ENCODE results near the gene PGS1. TPM values are rescaled to one million over a fixed set of nuclear protein-coding genes. Genes with fewer than 3 reads are reported as not detected.

PGS1 gene
- total RNA-seq, 1 donor from 2014 or later = 9.1 TPM

DNA sequence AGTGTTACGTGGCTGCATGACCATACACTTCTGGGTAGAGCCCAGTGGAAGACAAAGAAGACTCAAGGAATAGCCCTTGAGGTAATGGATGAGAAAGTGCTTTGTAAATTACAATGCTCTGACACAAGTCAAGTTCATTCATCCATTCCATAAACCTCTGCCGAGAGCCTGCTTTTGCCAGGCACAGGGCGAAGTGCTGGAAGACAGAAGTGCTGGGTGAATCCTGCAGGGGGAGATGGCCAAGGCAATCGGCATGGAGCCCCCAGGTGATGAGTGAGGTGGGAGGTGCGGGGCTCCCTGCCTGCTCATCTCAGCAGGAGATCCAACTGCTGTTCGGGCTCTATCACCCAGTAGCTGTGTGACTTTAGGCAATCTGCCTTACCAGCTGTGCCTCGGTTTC is 15.8 kb upstream of the PGS1 start:
- DNase-seq (ENCODE audit: low spot score) (no peak), ATAC-seq (no peak)

DNA sequence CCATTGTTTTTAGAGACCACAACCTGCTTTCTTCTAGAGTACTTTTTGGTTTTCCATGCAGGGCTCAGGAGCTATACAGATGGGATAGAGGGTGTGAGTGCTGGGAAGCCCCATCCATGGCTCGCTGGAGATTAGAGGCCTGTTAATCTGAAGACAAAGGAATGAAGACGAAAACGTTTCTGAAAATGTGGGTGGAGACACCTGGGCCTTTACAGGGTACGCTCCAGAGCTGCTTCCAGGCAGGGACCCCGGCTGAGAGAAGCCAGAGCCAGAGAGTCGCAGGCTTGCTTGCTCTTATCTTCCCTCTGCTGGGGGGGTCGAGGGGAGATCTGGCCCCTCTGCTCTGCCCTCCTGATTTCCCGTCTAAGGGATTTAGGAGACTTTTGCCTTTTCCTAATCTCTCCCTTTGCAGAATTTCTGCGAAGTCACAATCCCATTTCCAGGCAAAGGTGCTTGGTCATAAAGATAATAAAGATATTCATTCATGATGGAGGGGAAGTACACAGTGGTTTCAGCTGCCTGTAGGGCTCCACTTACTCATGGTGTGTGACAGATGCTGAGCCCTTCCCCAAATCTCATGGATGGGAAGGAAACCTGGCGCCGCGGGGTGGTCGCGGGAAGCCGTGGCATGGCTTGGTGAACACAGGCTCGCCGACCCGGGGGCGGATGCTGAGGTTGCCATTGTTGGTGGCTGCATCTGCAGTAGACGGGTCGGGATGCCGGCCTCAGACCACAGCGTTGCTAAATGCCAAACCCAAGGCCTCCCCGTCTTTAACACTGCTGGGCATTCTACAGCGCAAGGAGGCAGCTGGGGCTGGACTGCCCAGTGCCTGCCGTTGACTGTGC is 13.8 kb upstream of the PGS1 start:
- DNase-seq (ENCODE audit: low spot score) = no peak
- no peak for ATAC-seq

DNA sequence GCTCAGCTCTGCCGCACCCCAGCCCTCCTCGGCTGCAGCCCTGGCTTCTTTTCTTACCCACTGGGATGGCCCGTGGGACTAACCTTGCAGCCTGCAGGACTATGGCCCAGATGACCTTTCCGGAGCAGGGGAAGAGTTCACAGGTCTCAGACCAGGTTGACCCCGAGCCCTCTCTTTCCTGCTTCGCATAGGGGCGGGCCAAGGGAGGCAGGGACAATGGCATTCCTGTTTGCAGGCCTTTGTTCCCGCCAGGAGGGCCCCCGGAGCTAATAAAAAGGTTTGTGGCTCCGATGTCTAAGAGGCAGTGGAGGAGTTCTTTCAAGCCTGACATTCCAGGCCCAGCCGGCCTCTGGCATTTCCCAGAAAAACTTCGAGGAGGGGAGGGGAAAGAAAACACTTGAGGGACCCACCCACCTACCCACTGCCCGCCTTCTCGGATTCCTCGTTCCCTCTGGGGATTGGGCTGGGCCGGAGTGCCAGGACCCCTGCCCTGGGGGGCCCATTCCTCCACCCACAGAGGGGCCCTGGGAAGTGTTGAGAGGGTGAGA is 12.8 kb upstream of the PGS1 start:
- ATAC-seq (peak; percentile 24), DNase-seq (ENCODE audit: low spot score) (no peak)

DNA sequence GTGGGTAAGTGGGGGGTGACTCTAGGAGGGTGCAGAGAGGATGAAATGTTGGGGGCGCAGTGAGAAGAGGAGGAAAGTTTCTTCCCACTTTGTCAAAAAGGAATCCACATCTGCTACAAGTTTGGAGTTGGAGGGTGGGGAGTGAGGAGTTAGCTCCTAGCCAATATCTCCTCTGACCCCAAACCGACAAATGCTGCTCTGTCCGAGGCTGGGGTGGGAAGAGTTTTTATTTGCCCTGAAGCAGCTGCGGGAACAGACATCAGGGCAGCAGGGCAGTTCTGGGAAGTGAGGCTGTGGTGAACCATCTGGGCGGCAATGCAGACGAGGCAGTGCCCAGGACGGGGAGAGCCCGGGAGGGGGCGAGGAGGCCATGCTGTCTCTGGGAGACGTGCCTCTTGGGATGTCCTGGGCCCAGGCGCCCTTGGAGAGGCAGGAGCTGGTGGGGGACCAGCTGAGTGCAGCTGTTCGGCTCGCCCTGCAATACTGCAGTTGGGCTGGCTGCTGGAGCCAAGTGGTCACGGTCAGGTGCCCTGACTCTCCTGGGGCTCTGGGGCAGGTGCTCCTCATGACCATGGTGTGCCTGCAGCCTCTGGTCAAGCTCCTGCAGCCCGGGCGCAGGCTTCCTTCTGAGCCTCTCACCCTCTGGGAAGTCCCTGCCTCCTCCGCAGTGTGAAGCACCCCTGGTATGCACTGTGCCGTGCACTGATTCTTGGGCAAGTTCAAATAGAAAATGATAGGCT is 12.2 kb upstream of the PGS1 start:
- ATAC-seq = no peak
- no peak for DNase-seq (ENCODE audit: low spot score)

DNA sequence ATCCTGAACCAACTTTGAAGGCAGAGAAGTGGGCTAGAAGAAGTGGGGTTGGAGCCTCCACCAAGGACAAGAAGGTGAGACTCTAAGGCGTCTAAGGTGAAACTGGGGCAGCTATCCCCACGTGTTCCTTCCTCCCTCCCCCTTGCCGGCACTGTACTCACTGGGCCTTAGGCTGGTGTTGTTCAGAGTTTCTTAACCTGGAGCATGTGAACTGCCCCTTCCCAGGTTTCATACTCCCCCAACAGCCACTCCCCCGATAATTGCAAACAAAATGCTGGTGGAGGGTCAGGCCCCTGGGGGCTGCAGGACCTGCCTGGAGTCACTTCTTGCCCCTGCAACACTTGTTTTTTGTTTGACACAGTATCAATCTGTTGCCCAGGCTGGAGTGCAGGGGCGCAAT is 11.3 kb upstream of the PGS1 start:
- DNase-seq (ENCODE audit: low spot score) = no peak
- no peak for ATAC-seq

GRCh38 chr17:78368348-78368747 is 10.1 kb upstream of the PGS1 start:
- no peak for DNase-seq (ENCODE audit: low spot score)
- ATAC-seq = no peak

DNA sequence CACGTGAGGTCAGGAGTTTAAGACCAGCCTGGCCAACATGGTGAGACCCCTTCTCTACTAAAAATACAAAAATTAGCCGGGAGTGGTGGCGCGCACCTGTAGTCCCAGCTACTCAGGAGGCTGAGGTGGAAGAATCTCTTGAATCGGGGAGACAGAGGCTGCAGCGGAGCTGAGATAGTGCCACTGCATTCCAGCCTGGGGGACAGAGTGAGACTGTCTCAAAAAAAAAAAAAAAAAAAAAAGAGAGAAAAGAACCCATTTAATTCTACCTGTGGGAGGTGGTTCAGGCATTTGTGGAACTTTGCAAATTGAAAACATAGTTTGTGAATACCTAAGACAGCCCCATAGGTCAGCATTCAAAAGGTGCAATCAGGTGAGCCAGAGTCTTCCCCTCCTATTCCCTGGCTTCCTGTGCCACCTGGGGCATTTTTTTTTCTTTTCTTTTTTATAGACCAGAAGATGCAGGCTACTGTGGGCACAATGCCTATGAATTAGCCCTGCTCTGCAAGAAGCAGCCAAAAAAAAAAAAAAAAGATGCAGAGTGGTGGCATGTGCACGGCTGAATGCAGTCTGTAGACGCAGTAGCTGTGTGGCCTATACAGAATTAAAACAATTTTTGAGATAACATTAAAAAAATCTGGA is 9.5 kb upstream of the PGS1 start:
- ATAC-seq = no peak
- DNase-seq (ENCODE audit: low spot score) = no peak

GRCh38 chr17:78369791-78370381 is 8.6 kb upstream of the PGS1 start:
- no peak for ATAC-seq
- no peak for DNase-seq (ENCODE audit: low spot score)

DNA sequence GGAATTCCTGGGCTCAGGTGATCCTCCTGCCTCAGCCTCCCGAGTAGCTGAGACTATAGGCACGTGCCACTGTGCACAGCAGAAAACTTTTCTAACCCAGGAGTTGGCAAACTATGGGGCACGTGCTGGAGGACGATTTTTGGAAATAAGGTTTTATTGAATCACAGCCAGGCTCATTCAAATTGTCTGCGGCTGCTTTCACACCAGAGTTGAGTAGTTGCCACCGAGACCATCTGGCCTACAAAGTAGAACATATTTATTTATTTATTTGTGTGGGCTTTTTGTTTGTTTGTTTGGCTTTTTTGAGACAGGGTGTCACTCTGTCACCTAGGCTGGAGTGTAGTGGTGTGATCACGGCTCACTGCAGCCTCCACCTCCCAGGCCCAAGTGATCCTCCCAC is 7.4 kb upstream of the PGS1 start:
- no peak for DNase-seq (ENCODE audit: low spot score)
- no peak for ATAC-seq

GRCh38 chr17:78372841-78373240 is 5.6 kb upstream of the PGS1 start:
- no peak for ATAC-seq

GRCh38 chr17:78374189-78374588 is 4.3 kb upstream of the PGS1 start:
- ATAC-seq = no peak
- DNase-seq (ENCODE audit: low spot score) = no peak

More at GRCh38 chr17:78372841-78373240, 5.6 kb upstream of the PGS1 start:
- no peak for DNase-seq (ENCODE audit: low spot score)

- ATAC-seq = no peak
Observed at GRCh38 chr17:78374631-78375274, 3.7 kb upstream of the PGS1 start.

DNA sequence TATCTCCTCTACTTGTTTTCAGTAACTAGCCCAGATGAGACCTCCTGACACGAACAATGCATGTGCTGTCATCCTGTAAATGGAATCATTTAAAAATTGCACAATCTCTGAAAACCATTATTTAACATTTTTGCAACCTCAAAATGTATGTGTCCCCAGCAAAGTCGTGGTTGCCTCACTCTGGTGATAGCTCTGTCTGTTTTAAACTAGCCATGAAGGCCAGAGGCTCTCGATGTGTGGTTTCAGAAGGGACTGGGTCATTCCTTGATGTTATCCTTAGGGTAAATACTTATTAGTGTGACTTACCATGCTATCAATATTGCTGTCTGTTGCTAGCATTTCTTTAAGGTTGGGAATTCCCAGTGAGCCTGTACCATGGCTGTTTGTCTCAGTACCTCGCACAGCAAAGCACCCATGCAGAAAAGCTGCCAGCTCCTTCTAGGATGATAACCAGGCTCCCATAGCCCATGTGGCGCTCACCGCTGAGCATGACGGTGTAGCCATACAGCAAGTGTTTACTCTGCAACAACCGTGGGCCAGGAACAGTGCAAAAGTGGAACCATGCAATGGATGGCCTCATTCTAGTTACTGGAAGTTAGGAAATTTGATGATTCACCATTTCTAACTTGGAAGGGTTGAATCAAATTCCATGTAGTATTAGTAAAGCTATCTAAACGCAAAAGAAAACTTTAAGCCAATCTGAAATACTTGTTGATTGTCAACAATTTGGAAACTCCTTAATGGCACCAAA is 2.9 kb upstream of the PGS1 start:
- no peak for DNase-seq (ENCODE audit: low spot score)
- peak; percentile 40 for ATAC-seq

More at GRCh38 chr17:78374631-78375274, 3.7 kb upstream of the PGS1 start:
- no peak for DNase-seq (ENCODE audit: low spot score)

- no peak for DNase-seq (ENCODE audit: low spot score)
Observed at GRCh38 chr17:78376161-78376560, 2.3 kb upstream of the PGS1 start.

GRCh38 chr17:78377858-78378224 is 608 bp upstream of the PGS1 start:
- ATAC-seq (no peak), DNase-seq (ENCODE audit: low spot score) (no peak)

More at GRCh38 chr17:78376161-78376560, 2.3 kb upstream of the PGS1 start:
- ATAC-seq = no peak

DNA sequence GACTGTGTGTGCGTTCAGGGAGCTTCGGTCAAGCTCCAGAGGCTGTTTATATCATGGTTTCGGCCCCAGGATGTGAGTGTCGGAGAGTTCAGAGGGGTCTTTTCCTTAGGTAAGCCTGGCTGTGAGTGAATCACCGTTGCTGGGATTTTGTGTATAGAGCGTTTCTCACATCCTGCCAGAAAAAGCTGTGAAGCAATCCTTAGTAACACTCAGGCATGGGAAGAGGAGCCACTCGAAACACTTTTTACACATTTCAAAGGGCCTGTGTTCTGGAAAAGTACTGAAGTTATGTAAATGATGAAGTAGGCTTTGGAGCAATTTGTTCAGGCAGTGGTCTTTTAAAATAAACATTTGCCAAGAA is 662 bp downstream of the PGS1 start:
- ATAC-seq (peak; percentile 20), DNase-seq (ENCODE audit: low spot score) (no peak)

GRCh38 chr17:78380370-78380769 is 1.9 kb downstream of the PGS1 start:
- ATAC-seq (no peak), DNase-seq (ENCODE audit: low spot score) (no peak)

GRCh38 chr17:78381601-78382232 is 3.3 kb downstream of the PGS1 start:
- ATAC-seq (peak; percentile 3), DNase-seq (ENCODE audit: low spot score) (no peak)

GRCh38 chr17:78383725-78384471 is 5.4 kb downstream of the PGS1 start:
- ATAC-seq (peak; percentile 75), DNase-seq (ENCODE audit: low spot score) (peak; percentile 75)
